ENCODE data around the gene CERS6.

Gene CERS6

GRCh38 chr2:168717790-168718502 is 261.9 kb downstream of the CERS6 start:
- Histone ChIP-seq H3K4me3 (ENCODE audit: low read depth, low read length) (no peak overlapping the region), H3K36me3 (peaks cover 3% of the 10 kb centered on the region; the same call in 1 of the 2 replicates), H3K9me3 (ENCODE audit: severe bottlenecking) (no peaks in the 10 kb centered on the region), H3K27ac (no peak overlapping the region), H3K27me3 (ENCODE audit: insufficient read depth, low read depth, severe bottlenecking) (no peaks in the 10 kb centered on the region)
- DNase-seq: no peak
- no peak for TF ChIP-seq CTCF (IDR thresholded peaks at IDR 0.05; ENCODE audit: low read depth, low read length)

- Histone ChIP-seq H3K9me3 (ENCODE audit: severe bottlenecking) (no peaks in the 10 kb centered on the region), H3K36me3 (peaks cover 3% of the 10 kb centered on the region; the same call in 1 of the 2 replicates), H3K27me3 (ENCODE audit: insufficient read depth, low read depth, severe bottlenecking) (no peaks in the 10 kb centered on the region), H3K27ac (no peak overlapping the region), H3K4me3 (ENCODE audit: low read depth, low read length) (no peak overlapping the region)
- TF ChIP-seq CTCF (IDR thresholded peaks at IDR 0.05; ENCODE audit: low read depth, low read length): no peak
- no peak for DNase-seq
These were observed 262.6 kb downstream of the CERS6 start for GRCh38 chr2:168718622-168719021.

- no peaks in the 10 kb centered on the region for H3K27me3 ChIP-seq (ENCODE audit: insufficient read depth, low read depth, severe bottlenecking)
- no peak for TF ChIP-seq CTCF (IDR thresholded peaks at IDR 0.05; ENCODE audit: low read depth, low read length)
These were observed 263.4 kb downstream of the CERS6 start for GRCh38 chr2:168719446-168719845.

GRCh38 chr2:168722592-168722991 is 266.5 kb downstream of the CERS6 start:
- Histone ChIP-seq H3K27me3 (ENCODE audit: insufficient read depth, low read depth, severe bottlenecking) (no peaks in the 10 kb centered on the region), H3K36me3 (peaks cover 3% of the 10 kb centered on the region; the same call in 1 of the 2 replicates), H3K27ac (no peak overlapping the region), H3K9me3 (ENCODE audit: severe bottlenecking) (no peaks in the 10 kb centered on the region), H3K4me3 (ENCODE audit: low read depth, low read length) (no peak overlapping the region)
- no peak for DNase-seq
- TF ChIP-seq CTCF (IDR thresholded peaks at IDR 0.05; ENCODE audit: low read depth, low read length): no peak

More at GRCh38 chr2:168719446-168719845, 263.4 kb downstream of the CERS6 start:
- H3K36me3 ChIP-seq: peaks cover 3% of the 10 kb centered on the region; the same call in 1 of the 2 replicates
- H3K4me3 ChIP-seq (ENCODE audit: low read depth, low read length): no peak overlapping the region
- H3K27ac ChIP-seq: no peak overlapping the region
- H3K9me3 ChIP-seq (ENCODE audit: severe bottlenecking): no peaks in the 10 kb centered on the region
- no peak for DNase-seq

GRCh38 chr2:168723275-168723899 is 267.3 kb downstream of the CERS6 start:
- Histone ChIP-seq H3K36me3 (peaks cover 3% of the 10 kb centered on the region; the same call in 1 of the 2 replicates), H3K9me3 (ENCODE audit: severe bottlenecking) (no peaks in the 10 kb centered on the region), H3K27ac (no peak overlapping the region), H3K27me3 (ENCODE audit: insufficient read depth, low read depth, severe bottlenecking) (no peaks in the 10 kb centered on the region), H3K4me3 (ENCODE audit: low read depth, low read length) (no peak overlapping the region)
- no peak for DNase-seq
- no peak for TF ChIP-seq CTCF (IDR thresholded peaks at IDR 0.05; ENCODE audit: low read depth, low read length)
